BLaER1 treated with 17β-estradiol and CSF1 and Interleukin-3, amounts not matched to agents 10 nM and 100 nM (cell line): Measurements from ENCODE around the gene HYAL3.
A peak's percentile ranks its signal among the peaks of the same experiment; 100 is the strongest.
"Not testable (repeated sequence)": the region's sequence is repeated elsewhere in the genome, so short reads cannot be mapped to it uniquely, and the experiment has no call there.

Source experiments
- H3K27ac ChIP-seq, 11 experiments: shearing (Covaris generic); formaldehyde crosslinking; 2 replicates each; pipeline ENCODE4 v1.8.1; 2022
- H3K27me3 ChIP-seq, 11 experiments: shearing (Covaris generic); formaldehyde crosslinking; 2 replicates each; pipeline ENCODE4 v1.8.1; 2022
- H3K36me3 ChIP-seq, 11 experiments: shearing (Covaris generic); formaldehyde crosslinking; 2 replicates each; pipeline ENCODE4 v1.8.1; 2022
- H3K4me1 ChIP-seq, 10 experiments: shearing (Covaris generic); formaldehyde crosslinking; 2 replicates each; pipeline ENCODE4 v1.8.1; 2022
- H3K4me2 ChIP-seq, 11 experiments: shearing (Covaris generic); formaldehyde crosslinking; 2 replicates each; pipeline ENCODE4 v1.8.1; 2022
- H3K4me3 ChIP-seq, 10 experiments: shearing (Covaris generic); formaldehyde crosslinking; 2 replicates each; pipeline ENCODE4 v1.8.1; 2022
- H3K9ac ChIP-seq, 11 experiments: shearing (Covaris generic); formaldehyde crosslinking; 2 replicates each; pipeline ENCODE4 v1.8.1; 2022
- H3K9me3 ChIP-seq, 11 experiments: shearing (Covaris generic); formaldehyde crosslinking; replicated peaks in 1 of 11; 2 replicates each; pipeline ENCODE4 v1.8.1; 2022
- H4K20me1 ChIP-seq, 11 experiments: shearing (Covaris generic); formaldehyde crosslinking; 2 replicates each; pipeline ENCODE4 v1.8.1; 2022
- Cebpa-rat ChIP-seq, 11 experiments: shearing (Covaris generic); IDR thresholded peaks; 2 replicates each; pipeline ENCODE4 v1.8.1; 2022

Gene HYAL3

GRCh38 chr3:50275996-50276761, 23.0 kb downstream of the HYAL3 start:
- H3K9me3 ChIP-seq, result no peaks in the 10 kb centered on the region
- peaks cover 65 to 72% (median 68%) of the 10 kb centered on the region in 11 experiments for H3K27me3 ChIP-seq
- peak overlapping the region in 5 of 10 experiments; percentile 13 to 31 (median 19); a peak in 5 of 20 replicates for H3K4me3 ChIP-seq
- H3K9ac ChIP-seq, result no peak overlapping the region
- peaks cover 0 to 62% (median 36%) of the 10 kb centered on the region in 11 experiments; a peak in 14 of 22 replicates for H4K20me1 ChIP-seq
- no peaks in the 10 kb centered on the region for H3K36me3 ChIP-seq
- TF ChIP-seq Cebpa-rat (IDR thresholded peaks at IDR 0.05), result no peak
- peak overlapping the region in 10 of 11 experiments; percentile 4 to 55 (median 48); a peak in 19 of 22 replicates for H3K4me2 ChIP-seq
- H3K27ac ChIP-seq, result no peak overlapping the region
- H3K4me1 ChIP-seq, result peaks cover 7 to 38% (median 28%) of the 10 kb centered on the region in 10 experiments; a peak in 18 of 20 replicates

GRCh38 chr3:50275141-50275995, 23.8 kb downstream of the HYAL3 start:
- H3K27me3 ChIP-seq, result peaks cover 65 to 72% (median 68%) of the 10 kb centered on the region in 11 experiments
- TF ChIP-seq Cebpa-rat (IDR thresholded peaks at IDR 0.05), result no peak
- no peaks in the 10 kb centered on the region for H3K36me3 ChIP-seq
- H3K4me2 ChIP-seq, result peak overlapping the region; percentile 26 to 65 (median 48); a peak in 19 of 22 replicates
- H3K4me3 ChIP-seq, result peak overlapping the region in 6 of 10 experiments; percentile 19 to 48 (median 26); a peak in 8 of 20 replicates
- H3K27ac ChIP-seq, result no peak overlapping the region
- 0 out of 22 replicates have a peak overlapping the region, but pooled peaks of 1 of the 11 experiments have one; percentile 7 for H3K9ac ChIP-seq
- peaks cover 0 to 62% (median 36%) of the 10 kb centered on the region in 11 experiments; a peak in 14 of 22 replicates for H4K20me1 ChIP-seq
- peaks cover 7 to 39% (median 28%) of the 10 kb centered on the region in 10 experiments; a peak in 17 of 20 replicates for H3K4me1 ChIP-seq
- H3K9me3 ChIP-seq, result no peaks in the 10 kb centered on the region

GRCh38 chr3:50274371-50275104, 24.7 kb downstream of the HYAL3 start:
- no peaks in the 10 kb centered on the region for H3K9me3 ChIP-seq
- H3K4me1 ChIP-seq, result peaks cover 8 to 45% (median 31%) of the 10 kb centered on the region in 10 experiments; a peak in 18 of 20 replicates
- peaks cover 65 to 71% (median 68%) of the 10 kb centered on the region in 11 experiments for H3K27me3 ChIP-seq
- no peaks in the 10 kb centered on the region for H3K36me3 ChIP-seq
- peaks cover 0 to 68% (median 36%) of the 10 kb centered on the region in 11 experiments; a peak in 14 of 22 replicates for H4K20me1 ChIP-seq
- no peak overlapping the region for H3K9ac ChIP-seq
- no peak overlapping the region for H3K27ac ChIP-seq
- peak overlapping the region in 8 of 11 experiments; percentile 23 to 82 (median 58); a peak in 11 of 22 replicates for H3K4me2 ChIP-seq
- no peak for TF ChIP-seq Cebpa-rat (IDR thresholded peaks at IDR 0.05)
- H3K4me3 ChIP-seq, result peak overlapping the region in 1 of 10 experiments; percentile 48; a peak in 2 of 20 replicates

GRCh38 chr3:50273689-50274065, 25.5 kb downstream of the HYAL3 start:
- Histone ChIP-seq H3K9ac (no peak overlapping the region), H3K9me3 (no peaks in the 10 kb centered on the region), H3K4me2 (peak overlapping the region in 10 of 11 experiments; percentile 54 to 87 (median 77); a peak in 15 of 22 replicates), H4K20me1 (peaks cover 0 to 62% (median 35%) of the 10 kb centered on the region in 11 experiments; a peak in 14 of 22 replicates), H3K27me3 (peaks cover 59 to 71% (median 68%) of the 10 kb centered on the region in 11 experiments), H3K27ac (no peak overlapping the region), H3K36me3 (no peaks in the 10 kb centered on the region), H3K4me1 (peaks cover 13 to 53% (median 39%) of the 10 kb centered on the region in 10 experiments; a peak in 18 of 20 replicates), H3K4me3 (peak overlapping the region in 2 of 10 experiments; percentile 40 to 45; a peak in 2 of 20 replicates)
- no peak for TF ChIP-seq Cebpa-rat (IDR thresholded peaks at IDR 0.05)

- peaks cover 13 to 57% (median 40%) of the 10 kb centered on the region in 10 experiments; a peak in 18 of 20 replicates for H3K4me1 ChIP-seq
- H3K36me3 ChIP-seq, result no peaks in the 10 kb centered on the region
- H3K9me3 ChIP-seq, result no peaks in the 10 kb centered on the region
- peak overlapping the region in 6 of 11 experiments; percentile 7 to 35 (median 16); a peak in 3 of 22 replicates for H3K9ac ChIP-seq
- TF ChIP-seq Cebpa-rat (IDR thresholded peaks at IDR 0.05), result no peak
- H3K4me3 ChIP-seq, result peak overlapping the region in 5 of 10 experiments; percentile 23 to 51 (median 44); a peak in 9 of 20 replicates
- H3K27ac ChIP-seq, result no peak overlapping the region
- H4K20me1 ChIP-seq, result peaks cover 0 to 62% (median 30%) of the 10 kb centered on the region in 11 experiments; a peak in 14 of 22 replicates
- peaks cover 59 to 71% (median 68%) of the 10 kb centered on the region in 11 experiments for H3K27me3 ChIP-seq
- H3K4me2 ChIP-seq, result peak overlapping the region; percentile 54 to 87 (median 78)
Observed at GRCh38 chr3:50272911-50273688, 26.1 kb downstream of the HYAL3 start.

- peak overlapping the region in 10 of 11 experiments; percentile 66 to 87 (median 78); a peak in 13 of 22 replicates for H3K4me2 ChIP-seq
Observed at GRCh38 chr3:50272538-50272910, 26.7 kb downstream of the HYAL3 start.

GRCh38 chr3:50271314-50271936, 27.8 kb downstream of the HYAL3 start:
- no peaks in the 10 kb centered on the region for H3K36me3 ChIP-seq

More at GRCh38 chr3:50272538-50272910, 26.7 kb downstream of the HYAL3 start:
- peaks cover 59 to 71% (median 68%) of the 10 kb centered on the region in 11 experiments for H3K27me3 ChIP-seq
- H3K9me3 ChIP-seq, H3K36me3 ChIP-seq, H3K9ac ChIP-seq, H3K4me3 ChIP-seq, H3K27ac ChIP-seq: not testable (repeated sequence)
- H3K4me1 ChIP-seq, result peaks cover 13 to 63% (median 42%) of the 10 kb centered on the region in 10 experiments; a peak in 18 of 20 replicates
- H4K20me1 ChIP-seq, result peaks cover 0 to 63% (median 28%) of the 10 kb centered on the region in 11 experiments; a peak in 15 of 22 replicates

More at GRCh38 chr3:50271314-50271936, 27.8 kb downstream of the HYAL3 start:
- Histone ChIP-seq H3K4me3 (no peak overlapping the region), H3K4me2 (no peak overlapping the region), H3K27ac (no peak overlapping the region), H3K9ac (peak overlapping the region in 2 of 11 experiments; percentile 3 to 15; a peak in 1 of 22 replicates), H4K20me1 (peaks cover 0 to 62% (median 25%) of the 10 kb centered on the region in 11 experiments; a peak in 15 of 22 replicates), H3K9me3 (no peaks in the 10 kb centered on the region), H3K4me1 (peaks cover 13 to 64% (median 51%) of the 10 kb centered on the region in 10 experiments; a peak in 18 of 20 replicates), H3K27me3 (peaks cover 59 to 71% (median 68%) of the 10 kb centered on the region in 11 experiments)
- TF ChIP-seq Cebpa-rat (IDR thresholded peaks at IDR 0.05), result no peak
